Measurements from ENCODE around the gene TXNL4B. TPM values are rescaled to one million over a fixed set of nuclear protein-coding genes. Genes with fewer than 3 reads are reported as not detected.
A peak's percentile ranks its signal among the peaks of the same experiment; 100 is the strongest.

Gene TXNL4B
- 10.6 and 14.5 TPM in 2 replicates for total RNA-seq

DNA sequence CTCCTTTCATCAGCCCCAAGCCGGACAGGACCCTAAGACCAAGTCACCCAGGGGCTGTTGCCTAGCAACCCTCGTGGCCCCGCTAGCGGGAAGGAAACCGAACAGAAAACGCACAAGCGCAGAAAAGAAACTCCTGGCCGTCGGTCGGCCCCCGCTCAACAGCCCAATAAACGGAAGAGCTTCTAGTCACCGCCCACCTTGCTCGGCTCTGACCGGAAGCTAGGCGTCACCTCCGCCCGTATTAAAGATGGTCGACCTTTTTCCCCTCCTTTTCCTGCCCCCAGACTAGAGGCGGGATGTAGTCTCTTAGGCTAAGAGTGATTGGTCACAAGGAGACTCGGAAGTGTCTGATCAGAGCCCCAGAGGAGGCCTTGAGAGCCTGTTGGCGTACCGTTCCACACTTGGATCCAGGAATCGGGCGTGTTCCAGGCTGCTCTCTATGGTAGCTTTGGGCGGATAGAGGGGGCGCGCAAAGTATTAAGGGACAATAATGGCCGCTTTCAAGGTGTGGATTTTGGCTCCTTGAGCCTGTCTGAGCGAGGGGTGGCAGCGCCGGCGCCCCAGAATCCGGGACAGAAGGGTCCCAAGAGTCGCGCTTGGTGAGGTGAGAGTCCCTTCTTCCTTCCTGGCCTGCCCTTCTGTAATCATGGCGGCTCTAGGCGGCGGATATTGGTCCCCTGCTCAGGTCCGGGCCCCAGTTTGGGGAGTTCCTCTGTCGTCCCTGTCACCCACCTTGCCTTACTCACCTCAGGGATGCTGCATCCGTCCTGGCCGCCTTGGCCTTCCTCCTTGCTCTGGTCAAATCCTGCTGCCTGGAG lies at the start of gene TXNL4B, which contains the start of gene DHX38:
TXNL4B (minus strand) TSS at position 173 of the 818 bp plus-strand sequence. CDS start 2,871 bp downstream, outside the sequence.
DHX38 (plus strand) TSS at position 400 of the 818 bp plus-strand sequence. CDS start 2,311 bp downstream, outside the sequence.
- DNase-seq = peak; percentile 99

DNA sequence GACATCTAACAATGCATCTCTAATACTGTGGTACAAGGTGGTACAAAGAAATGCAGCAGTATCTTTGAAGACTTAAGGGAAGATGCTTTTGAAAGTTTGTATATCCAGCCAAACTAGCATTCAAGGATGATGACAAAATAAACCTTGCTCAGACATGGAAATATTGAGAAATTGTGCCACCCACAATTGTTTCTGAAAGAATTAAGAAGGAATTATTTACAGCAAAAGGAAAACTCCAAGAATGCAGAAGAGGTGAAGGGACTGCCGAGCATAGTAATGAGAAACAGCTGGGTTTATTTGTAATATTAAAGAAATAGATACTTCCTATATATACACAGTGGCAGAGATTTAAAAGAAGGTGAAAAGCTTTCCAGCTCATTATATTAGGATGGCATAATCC lies 49.1 kb upstream of the TXNL4B start:
- DNase-seq = no peak

DNA sequence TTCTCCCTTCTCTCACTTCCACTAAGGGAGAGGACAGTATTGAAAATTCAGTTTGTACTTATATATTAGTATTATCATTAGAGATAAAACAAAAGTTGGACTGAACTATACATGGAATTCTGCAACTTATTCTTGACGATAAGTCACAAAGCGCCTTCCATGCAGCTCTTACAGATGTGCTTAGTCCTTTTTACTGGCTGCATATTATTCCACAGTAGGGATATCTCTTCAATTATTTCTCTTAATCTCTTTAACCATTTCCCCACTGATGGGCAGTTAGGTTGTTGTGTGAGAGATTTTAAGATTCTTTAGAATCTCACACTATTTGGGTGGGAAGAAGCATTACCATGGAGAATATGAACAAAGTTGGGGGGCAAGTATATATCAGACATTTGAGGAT lies 46.5 kb upstream of the TXNL4B start:
- DNase-seq = no peak

DNA sequence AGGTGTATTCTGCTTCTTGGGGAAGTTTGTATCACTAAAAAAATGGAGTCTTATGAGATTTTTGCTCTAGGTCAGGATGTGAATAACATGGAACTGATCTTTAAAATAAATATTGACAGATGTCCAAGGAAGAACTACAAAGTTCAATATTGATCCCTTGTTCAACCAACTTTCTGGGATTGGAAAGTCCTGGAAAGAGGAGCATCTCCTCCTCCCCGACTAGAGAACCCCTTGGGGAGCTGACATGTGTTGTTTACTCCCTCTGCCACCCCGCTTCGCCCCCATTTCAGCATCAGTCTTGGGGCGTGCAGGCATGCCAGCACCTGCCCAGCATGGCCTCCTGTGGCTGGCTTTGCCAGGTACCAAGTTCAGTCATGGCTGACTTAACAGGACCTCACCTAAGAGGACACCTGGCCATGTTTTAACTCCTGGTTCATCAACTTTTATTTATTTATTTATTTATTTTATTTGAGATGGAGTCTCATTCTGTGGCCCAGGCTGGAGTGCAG lies 44.7 kb upstream of the TXNL4B start:
- DNase-seq = no peak

DNA sequence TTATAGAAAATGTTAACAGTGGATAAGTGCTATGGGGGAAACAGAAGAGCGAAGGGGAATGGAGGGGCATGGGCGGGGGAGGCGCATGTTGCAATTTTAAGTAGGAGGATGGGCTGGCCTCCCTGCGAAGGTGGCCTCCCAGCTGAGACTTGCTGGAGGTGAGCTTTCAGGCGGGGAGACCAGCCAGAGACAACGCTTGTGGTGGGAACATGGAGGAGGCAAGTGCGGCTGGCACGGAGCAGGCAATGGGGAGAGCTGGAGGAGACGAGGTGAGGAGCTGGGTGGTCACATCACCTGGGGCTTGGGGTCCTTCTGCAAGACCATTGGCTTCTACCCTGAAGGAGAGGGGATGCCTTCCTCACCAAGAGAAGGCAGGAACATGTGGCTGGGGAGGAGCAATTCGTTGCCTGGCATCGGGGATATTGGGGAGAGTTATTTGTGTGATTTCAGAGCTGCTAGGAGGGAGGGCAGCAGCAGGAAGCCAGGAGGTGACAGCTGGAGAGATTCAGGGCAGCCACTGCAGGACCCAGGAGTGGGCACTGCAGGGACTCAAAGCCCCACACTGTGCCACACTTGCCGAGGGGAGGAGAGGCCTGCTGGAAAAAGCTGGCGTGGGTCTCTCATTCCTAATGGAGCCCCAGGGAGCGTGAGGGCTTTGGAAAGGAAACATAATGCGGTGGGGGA lies 44.1 kb upstream of the TXNL4B start:
- DNase-seq = no peak

DNA sequence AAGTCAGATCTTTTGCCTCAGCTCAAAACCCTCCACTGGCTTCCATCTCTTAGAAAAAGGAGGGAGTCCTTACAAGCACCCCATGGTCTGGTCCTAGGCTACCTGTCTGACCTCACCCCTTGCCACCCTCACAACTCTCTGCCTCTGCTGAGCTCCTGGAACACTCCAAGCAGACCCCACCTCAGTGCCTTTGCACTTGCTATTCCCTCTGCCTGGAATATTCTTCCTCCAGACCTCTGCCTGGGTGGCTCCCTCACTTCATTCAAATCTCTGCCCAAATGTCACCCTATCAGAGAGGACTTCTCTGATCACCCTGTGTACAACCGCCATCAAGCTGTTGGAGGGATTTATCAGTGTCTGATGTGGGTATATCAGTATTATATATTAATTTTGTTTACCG lies 41.1 kb upstream of the TXNL4B start:
- no peak for DNase-seq

DNA sequence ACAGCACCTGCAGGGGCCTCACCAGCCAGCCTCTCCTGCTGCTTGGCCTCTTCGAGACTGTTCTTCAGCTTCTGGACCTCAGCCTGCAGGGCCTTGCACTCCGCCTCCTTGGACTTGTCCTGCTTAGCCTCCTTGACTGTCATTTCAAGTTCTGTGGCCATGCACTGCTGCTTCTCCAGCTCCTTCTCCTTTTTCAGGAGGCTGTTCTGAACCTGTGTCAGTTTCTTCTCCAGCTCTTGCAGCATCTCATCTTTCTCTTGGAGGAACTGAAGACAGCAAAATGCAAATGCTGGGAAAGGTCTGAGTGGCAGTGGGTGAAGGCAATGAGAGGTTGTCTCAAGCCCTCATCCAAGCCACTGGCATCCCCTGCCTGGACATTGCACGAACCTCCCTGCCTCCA lies 39.3 kb upstream of the TXNL4B start:
- no peak for DNase-seq

DNA sequence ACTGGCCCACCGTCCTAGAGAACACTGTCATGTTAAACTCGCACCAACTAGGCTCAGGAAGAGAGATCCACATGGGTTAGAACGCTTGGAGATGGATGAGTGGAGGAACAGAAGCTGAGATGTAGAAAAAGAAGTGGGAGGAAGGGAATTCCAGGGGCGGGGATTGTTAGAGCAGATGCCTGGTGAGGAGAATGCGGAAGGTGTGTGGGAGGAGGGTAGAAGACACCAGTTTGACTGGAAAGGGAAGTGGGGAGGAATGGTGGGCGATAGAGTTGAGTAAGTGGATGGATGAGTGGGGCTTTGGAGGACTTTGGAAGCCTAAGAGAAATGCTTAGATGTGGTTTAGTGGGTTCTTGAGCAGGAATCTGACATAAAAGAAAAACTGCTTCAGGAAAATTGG lies 37.6 kb upstream of the TXNL4B start:
- no peak for DNase-seq

DNA sequence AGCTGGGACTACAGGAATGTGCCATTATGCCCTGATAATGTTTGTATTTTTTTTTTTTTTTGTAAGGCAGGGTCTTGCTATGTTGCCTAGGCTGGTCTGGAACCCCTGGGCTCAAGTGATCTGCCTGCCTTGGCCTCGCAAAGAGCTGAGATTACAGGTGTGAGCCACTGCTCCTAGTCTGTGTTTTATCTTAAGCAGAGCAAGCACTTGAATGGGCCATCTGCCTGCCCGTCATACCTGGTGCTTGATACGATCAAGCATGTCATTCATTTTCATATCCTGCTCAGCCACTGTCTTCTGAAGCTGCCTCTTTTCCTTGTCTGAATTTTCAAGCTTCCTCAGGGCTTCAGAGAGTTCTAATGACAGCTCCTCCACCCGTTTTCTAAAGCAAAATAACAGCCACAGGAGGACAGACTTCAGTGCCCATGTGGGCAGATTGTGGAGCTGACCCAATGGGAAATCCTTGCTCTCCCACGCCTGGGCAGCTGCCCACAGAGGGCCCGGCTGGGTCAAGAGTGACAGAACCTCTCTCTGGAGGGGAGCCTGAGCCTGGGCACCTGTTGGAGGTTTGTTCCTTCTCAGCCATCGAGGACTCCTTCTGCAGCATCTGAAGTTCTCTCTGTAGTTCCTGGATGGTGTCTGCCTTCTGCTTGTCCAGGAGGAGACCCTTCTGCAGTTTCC lies 36.7 kb upstream of the TXNL4B start:
- DNase-seq = no peak

DNA sequence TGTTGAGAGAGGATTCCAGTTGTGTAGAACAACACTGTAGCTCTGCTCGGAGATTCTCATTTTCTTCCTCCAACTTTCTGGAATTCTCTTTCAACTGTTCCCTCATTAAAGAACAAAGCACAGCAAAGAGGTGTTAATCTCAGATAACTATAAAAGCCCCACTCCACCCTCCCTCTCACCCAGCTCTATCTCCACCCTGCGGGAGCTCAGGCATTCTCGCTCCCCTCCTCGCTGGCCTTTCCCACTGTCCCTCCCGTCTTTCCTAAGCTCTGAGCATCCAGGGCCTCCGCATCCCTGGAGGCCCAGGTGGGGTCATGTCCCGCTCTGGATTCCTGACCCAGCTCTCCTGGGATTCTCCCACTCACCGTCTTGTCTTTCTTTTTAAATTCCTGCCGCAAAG lies 35.3 kb upstream of the TXNL4B start:
- DNase-seq = no peak

DNA sequence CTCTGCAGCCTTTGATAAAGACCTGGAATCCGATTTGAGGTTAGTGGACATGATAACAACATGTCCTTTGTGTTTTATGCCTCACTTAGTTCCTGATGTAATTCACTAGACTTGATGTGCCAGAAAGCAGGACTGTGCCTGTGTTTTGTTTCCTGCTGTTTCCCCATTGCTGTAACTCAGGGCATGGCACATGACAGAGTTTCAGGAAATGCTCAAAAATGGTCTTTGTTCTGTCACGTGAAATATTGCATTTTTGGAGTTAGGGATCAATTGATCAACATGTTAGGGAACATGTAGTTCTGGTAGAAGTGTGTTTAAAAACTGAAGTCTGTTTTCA lies 33.0 kb upstream of the TXNL4B start:
- DNase-seq = peak; percentile 25

DNA sequence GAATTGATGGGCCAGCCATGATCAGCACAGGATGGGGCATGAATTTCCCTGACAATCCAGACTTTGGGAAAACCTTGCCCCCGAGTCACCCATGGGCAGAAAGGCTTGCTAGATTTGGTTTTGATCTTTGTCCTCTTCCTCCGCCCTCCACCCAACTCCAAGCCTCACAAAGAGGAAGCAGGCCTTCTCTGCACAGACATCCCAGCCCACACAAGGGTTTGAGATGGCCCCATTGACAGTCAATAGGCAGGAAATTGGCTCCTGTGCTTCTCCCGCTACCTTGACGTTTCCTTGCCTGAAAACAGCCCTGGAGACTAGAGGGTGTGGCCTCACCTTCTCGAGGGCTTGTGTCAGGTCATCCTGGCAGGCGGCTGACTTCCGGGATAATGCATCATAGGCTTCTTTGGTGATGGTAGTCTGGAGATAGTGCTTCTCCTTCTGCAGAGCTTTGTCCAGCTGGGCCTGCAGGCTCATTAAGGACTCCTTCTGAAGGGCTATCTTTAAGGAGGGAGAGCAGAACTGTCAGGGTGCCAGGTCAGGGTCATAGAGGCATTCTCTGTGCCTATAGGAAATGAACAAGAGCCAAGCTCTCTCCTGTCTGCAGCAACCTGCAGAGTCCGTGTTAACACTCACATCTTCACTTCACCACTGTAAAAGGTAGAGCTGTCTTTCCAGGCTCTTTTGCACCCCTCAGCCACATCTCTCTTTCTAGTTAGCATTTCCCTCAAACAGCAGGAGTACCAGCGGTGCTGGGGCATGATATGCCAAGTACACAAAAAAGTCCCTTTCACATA lies 32.4 kb upstream of the TXNL4B start:
- DNase-seq = no peak

DNA sequence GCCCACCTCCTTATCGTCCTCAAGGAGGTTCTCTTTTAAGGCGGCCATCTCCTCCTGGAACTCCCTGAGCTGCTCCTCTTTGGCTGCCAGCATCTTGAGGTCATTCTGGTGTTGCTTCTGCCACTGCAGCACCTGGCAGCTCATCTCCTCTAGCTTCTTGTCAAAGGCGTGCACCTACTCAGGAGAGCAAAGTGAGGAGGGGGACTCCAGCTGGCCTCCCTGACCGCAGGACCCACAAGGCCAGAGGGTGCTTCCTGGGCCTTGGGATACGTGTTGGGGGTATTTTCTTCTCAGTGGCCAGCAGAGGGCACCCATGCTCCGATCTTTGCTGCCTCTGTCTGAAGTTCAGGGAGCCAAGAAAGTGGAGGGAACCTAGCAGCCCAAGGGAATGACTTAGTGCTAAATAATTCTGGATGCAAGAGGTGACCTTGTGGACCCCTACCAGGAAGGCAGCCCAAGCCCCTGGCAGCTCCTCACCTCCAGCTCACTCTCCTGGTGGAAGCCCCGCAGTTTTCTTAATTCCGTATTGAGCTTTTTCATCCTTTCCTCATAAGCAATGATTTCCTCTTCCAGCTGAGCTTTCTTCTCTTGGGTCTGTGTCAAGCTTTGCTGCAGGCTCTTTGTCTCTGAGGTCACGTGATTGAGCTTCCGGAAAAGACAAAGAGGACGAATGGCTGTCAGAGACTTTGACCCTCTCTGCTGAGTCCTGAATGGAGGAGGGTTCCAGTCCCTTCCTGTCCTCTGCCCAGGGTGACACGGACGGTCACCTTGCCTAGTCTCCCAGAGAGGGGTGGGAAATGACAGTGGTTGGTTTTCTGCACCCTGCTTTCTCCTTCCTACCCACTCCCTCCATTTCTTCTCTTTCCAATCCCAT lies 31.6 kb upstream of the TXNL4B start:
- DNase-seq = peak; percentile 89

DNA sequence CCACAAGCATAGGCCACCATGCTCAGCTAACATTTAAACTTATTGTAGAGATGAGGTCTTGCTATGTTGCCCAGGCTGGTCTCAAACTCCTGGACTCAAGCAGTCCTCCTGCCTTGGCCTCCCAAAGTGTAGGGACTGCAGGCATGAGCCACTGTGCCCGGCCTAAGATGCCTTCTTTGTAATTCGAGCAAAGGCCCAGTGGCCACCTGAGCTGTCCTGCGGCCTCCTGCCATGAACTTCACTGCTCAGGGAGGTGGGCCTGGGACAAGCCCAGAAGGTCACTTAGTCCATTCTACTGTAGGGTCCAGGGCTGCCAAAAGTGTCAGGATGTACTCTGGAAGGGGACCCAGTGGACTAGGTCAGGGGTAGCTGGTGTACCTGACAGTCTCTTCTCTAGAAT lies 30.7 kb upstream of the TXNL4B start:
- no peak for DNase-seq

DNA sequence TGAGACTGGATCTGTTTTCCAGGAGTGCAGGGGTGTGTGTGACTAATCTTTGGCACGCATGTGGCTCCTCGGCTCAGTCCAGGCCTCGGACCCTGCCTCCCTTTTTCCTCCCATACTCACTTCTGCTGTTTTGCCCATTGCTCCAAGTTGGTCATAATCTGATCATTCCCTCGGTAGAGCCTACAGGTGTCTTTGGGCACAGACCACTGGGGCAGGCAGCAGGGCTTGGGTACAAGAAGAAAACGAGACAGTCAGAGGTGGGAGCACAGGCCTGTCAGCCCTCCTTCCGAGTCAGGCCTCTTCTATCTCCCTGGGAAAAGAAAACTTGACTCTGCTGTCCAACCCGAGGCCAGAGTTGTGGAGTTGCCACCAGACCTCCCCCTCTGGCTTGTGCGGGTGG lies 30.0 kb upstream of the TXNL4B start:
- no peak for DNase-seq

DNA sequence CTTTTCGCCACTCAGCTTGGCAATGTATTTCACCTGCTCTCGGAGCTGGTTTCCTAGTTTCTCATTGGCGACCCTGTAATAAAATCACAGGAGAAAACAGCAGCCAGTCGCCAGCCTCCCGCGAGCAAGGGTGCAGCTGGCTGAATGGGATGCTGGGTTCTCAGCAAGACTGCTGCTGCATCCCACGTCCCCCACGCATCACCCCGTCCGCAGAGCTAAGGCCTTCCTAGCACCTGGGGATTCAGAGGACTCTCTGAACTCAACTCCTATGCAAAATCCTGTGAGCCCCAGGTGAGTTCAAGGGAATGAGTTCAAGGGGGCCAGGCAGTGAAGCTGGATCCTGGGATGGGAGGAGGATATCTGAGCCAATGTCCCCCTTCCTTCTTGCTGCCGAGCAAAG lies 29.5 kb upstream of the TXNL4B start:
- no peak for DNase-seq

DNA sequence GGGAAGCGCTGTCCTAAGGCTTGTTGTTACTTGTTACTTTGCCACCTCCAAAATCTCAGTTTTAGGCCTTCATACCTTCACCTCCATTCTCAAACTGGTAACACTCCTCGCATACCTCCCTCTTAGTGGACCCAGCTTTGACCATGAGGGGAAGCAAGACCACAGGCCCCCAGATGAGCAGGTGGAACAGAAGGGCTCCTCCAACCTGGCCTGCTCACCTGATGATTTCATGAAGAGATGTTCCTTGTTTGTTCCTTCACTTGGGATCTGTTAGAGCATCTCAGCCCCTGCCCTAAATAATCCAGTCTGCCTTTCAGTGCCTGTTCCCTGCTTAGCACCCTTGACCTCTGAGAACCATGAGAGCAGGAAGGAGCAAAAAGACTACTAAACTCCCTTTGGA lies 28.9 kb upstream of the TXNL4B start:
- no peak for DNase-seq

DNA sequence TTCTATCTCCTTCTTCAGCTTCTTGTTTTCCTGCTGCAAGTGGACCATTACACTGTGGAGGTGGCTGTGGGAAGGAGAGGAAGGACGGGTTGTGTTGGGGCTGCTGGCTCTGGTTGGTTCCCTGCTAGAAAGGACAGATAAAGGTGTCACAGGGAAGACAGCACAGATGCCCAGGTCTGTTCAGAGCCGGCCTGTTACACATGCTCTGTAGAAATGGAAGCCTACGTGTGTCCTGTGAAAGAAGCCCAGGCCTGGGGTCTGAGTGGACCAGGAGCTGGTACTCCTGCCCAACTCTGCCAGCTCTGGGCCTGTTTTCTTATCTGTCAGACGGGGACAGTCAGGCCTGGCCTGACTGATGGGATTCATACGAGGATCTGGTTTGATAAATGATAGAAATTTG lies 26.6 kb upstream of the TXNL4B start:
- no peak for DNase-seq

DNA sequence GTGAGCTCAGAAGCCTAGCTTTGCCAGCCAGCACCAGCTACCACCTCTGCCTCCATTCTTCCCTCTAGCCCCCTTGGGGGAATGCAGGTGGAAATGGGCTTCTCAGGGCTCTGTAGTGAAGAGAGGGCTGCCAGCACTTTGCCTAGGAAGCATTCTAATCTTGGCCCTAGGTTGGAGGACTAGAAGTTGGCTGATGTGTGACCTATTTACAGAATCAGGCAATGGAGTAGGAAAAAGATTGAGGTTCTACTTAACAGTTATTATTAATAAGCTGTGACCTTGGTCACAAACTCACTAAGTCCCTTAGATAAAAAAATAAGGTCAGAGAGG lies 20.2 kb upstream of the TXNL4B start:
- no peak for DNase-seq

DNA sequence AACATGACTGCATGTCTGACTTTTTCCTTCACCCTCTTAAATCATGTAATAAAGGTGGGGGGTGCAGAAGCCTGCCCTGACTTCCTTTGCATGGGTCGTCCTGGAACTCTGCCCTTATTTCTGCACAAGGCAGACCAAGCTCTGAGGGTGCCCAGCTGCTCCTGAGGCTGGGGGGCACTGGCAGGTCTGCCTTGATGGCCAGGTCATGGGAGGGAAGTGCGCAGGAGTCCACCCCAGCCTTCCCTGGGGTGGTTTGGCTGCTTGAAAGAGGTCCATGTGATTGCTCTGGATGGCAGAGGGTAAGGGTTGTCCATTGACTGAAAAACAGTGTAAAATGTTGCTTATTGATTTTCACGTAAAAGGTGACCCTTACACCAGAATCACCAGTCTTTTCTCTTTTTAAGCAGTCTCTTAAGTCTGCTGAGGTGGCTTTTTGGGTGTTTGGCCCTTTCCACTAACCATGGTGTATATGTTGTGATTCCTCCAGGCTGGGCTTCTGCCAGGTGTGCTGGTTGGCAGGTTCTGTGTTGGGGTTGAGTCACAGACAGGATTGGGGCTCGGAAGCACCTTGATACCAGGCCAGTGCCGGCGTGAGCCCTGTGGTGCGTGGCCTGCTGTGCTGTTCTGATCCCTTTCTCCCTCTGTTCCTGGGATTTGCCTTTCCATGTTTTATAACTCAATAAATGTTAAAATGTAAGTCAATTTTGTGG lies 19.6 kb upstream of the TXNL4B start:
- DNase-seq = no peak

DNA sequence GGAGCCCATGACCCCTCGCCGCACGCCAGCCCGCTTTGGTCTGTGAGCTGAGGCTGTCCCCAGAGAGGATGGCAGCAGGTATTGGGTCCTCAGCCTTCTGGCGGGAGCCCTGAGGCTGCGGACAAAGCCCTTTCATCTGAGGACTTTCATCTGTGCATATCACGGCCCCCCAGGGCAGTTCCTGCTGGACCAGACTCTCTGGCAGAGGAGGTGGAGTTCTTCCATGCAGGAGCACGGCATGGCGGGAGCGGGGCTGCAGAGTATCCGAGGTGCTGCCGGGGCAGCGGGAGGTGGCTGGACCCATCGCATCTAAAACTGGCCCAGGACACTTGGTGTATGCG lies 19.0 kb upstream of the TXNL4B start:
- no peak for DNase-seq

Data from dermis blood vessel endothelial cell (primary cell).